ENCODE measurements around the gene CEACAM16. TPM values are rescaled to one million over a fixed set of nuclear protein-coding genes. Genes with fewer than 3 reads are reported as not detected.

Gene CEACAM16
- polyA plus RNA-seq, 1 donor from 2014 or later: not detected

DNA sequence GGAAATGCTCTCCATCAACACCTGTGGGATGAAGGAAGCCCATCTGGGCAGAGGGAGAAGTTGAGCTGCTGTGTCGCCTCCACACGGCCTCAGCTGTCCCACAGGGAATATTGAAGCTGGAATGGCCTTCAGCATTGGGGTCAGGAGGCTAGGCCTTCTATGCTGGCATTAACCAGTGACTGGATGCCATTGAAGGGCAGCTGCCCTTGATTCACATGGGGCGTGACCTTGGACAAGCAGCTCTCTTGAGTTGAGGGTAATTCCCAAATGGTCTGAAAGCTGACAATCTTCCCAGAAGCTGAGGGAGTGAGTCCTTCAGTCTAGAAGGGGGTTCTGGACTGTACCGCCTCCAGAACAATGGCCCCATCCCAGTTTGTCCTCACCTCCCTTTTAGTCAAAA lies 56.3 kb downstream of the CEACAM16 start:
- H3K27ac ChIP-seq (ENCODE audit: low read length): no peak overlapping the region
- H3K9me2 ChIP-seq (ENCODE audit: insufficient read depth, low read length): no peaks in the 10 kb centered on the region
- no peaks in the 10 kb centered on the region for H3F3A ChIP-seq (ENCODE audit: insufficient read depth, low read length, poor library complexity, severe bottlenecking)
- TF ChIP-seq, protein P1, sequence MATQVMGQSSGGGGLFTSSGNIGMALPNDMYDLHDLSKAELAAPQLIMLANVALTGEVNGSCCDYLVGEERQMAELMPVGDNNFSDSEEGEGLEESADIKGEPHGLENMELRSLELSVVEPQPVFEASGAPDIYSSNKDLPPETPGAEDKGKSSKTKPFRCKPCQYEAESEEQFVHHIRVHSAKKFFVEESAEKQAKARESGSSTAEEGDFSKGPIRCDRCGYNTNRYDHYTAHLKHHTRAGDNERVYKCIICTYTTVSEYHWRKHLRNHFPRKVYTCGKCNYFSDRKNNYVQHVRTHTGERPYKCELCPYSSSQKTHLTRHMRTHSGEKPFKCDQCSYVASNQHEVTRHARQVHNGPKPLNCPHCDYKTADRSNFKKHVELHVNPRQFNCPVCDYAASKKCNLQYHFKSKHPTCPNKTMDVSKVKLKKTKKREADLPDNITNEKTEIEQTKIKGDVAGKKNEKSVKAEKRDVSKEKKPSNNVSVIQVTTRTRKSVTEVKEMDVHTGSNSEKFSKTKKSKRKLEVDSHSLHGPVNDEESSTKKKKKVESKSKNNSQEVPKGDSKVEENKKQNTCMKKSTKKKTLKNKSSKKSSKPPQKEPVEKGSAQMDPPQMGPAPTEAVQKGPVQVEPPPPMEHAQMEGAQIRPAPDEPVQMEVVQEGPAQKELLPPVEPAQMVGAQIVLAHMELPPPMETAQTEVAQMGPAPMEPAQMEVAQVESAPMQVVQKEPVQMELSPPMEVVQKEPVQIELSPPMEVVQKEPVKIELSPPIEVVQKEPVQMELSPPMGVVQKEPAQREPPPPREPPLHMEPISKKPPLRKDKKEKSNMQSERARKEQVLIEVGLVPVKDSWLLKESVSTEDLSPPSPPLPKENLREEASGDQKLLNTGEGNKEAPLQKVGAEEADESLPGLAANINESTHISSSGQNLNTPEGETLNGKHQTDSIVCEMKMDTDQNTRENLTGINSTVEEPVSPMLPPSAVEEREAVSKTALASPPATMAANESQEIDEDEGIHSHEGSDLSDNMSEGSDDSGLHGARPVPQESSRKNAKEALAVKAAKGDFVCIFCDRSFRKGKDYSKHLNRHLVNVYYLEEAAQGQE (IDR thresholded peaks at IDR 0.05; ENCODE audit: borderline replicate concordance): no peak
- no peak for TF ChIP-seq TAF1 (IDR thresholded peaks at IDR 0.05; ENCODE audit: low read depth)
- TF ChIP-seq EP300 (conservative IDR thresholded peaks at IDR 0.05; ENCODE audit: poor library complexity, severe bottlenecking): no peak
- TF ChIP-seq SMC3 (conservative IDR thresholded peaks at IDR 0.05; ENCODE audit: poor library complexity): no peak
- TF ChIP-seq MXI1 (conservative IDR thresholded peaks at IDR 0.05; ENCODE audit: poor library complexity, severe bottlenecking): no peak
- no peak for TF ChIP-seq EZH2 (IDR thresholded peaks at IDR 0.05; ENCODE audit: borderline replicate concordance, insufficient read depth, low read length, poor library complexity, severe bottlenecking)
- TF ChIP-seq, protein P2, sequence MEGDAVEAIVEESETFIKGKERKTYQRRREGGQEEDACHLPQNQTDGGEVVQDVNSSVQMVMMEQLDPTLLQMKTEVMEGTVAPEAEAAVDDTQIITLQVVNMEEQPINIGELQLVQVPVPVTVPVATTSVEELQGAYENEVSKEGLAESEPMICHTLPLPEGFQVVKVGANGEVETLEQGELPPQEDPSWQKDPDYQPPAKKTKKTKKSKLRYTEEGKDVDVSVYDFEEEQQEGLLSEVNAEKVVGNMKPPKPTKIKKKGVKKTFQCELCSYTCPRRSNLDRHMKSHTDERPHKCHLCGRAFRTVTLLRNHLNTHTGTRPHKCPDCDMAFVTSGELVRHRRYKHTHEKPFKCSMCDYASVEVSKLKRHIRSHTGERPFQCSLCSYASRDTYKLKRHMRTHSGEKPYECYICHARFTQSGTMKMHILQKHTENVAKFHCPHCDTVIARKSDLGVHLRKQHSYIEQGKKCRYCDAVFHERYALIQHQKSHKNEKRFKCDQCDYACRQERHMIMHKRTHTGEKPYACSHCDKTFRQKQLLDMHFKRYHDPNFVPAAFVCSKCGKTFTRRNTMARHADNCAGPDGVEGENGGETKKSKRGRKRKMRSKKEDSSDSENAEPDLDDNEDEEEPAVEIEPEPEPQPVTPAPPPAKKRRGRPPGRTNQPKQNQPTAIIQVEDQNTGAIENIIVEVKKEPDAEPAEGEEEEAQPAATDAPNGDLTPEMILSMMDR (IDR thresholded peaks at IDR 0.05; ENCODE audit: poor library complexity, severe bottlenecking): no peak
- no peak for TF ChIP-seq POLR2AphosphoS5 (IDR thresholded peaks at IDR 0.05)
- TF ChIP-seq RAD21 (conservative IDR thresholded peaks at IDR 0.05): no peak
- H3K4me3 ChIP-seq (ENCODE audit: low read length): no peak overlapping the region
- no peaks in the 10 kb centered on the region for H3K36me3 ChIP-seq (ENCODE audit: insufficient read depth, low read length)
- H3K9me3 ChIP-seq (ENCODE audit: low read length): no peaks in the 10 kb centered on the region
- no peak overlapping the region for H2AFZ ChIP-seq (ENCODE audit: low read depth, low read length)
- H3K27me3 ChIP-seq (ENCODE audit: insufficient read depth, low read depth, low read length): peaks cover 77% of the 10 kb centered on the region
- no peaks in the 10 kb centered on the region for H3K79me2 ChIP-seq (replicated peaks; ENCODE audit: insufficient read depth, low read length)
- H3K4me2 ChIP-seq (ENCODE audit: low read length): no peak overlapping the region
- H4K20me1 ChIP-seq (ENCODE audit: insufficient read depth): no peaks in the 10 kb centered on the region
- no peak overlapping the region for H3K9ac ChIP-seq (ENCODE audit: low read length)

DNA sequence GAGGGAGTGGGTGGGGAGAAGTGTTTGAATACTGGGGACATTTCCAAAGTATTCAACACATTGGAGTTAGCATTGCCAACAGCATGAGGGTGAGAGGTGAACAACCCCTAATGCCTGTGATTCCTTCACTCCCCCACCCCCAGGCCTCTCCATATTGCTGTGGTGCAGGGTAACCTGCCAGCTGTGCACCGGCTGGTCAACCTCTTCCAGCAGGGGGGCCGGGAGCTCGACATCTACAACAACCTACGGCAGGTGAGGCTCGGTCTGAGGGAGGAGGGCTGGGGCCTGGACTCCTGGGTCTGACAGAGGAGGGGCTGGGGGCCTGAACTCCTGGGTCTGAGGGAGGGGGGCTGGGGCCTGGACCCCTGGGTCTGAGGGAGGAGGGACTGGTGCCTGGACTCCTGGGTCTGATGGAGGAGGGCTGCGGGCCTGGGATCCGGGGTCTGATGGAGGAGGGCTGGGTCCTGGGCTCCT lies 57.2 kb downstream of the CEACAM16 start:
- Histone ChIP-seq H3K9me3 (ENCODE audit: low read length) (no peaks in the 10 kb centered on the region), H3K4me2 (ENCODE audit: low read length) (no peak overlapping the region), H3K4me3 (ENCODE audit: low read length) (no peak overlapping the region), H3K27me3 (ENCODE audit: insufficient read depth, low read depth, low read length) (peaks cover 68% of the 10 kb centered on the region), H2AFZ (ENCODE audit: low read depth, low read length) (no peak overlapping the region), H3K9me2 (ENCODE audit: insufficient read depth, low read length) (no peaks in the 10 kb centered on the region), H4K20me1 (ENCODE audit: insufficient read depth) (no peaks in the 10 kb centered on the region), H3K9ac (ENCODE audit: low read length) (no peak overlapping the region), H3K79me2 (replicated peaks; ENCODE audit: insufficient read depth, low read length) (no peaks in the 10 kb centered on the region), H3F3A (ENCODE audit: insufficient read depth, low read length, poor library complexity, severe bottlenecking) (no peaks in the 10 kb centered on the region), H3K27ac (ENCODE audit: low read length) (no peak overlapping the region), H3K36me3 (ENCODE audit: insufficient read depth, low read length) (no peaks in the 10 kb centered on the region)
- TF ChIP-seq SMC3 (conservative IDR thresholded peaks at IDR 0.05; ENCODE audit: poor library complexity) (no peak), POLR2AphosphoS5 (IDR thresholded peaks at IDR 0.05) (no peak), RAD21 (conservative IDR thresholded peaks at IDR 0.05) (no peak), TAF1 (IDR thresholded peaks at IDR 0.05; ENCODE audit: low read depth) (no peak), MXI1 (conservative IDR thresholded peaks at IDR 0.05; ENCODE audit: poor library complexity, severe bottlenecking) (no peak), EP300 (conservative IDR thresholded peaks at IDR 0.05; ENCODE audit: poor library complexity, severe bottlenecking) (no peak), EZH2 (IDR thresholded peaks at IDR 0.05; ENCODE audit: borderline replicate concordance, insufficient read depth, low read length, poor library complexity, severe bottlenecking) (no peak)
- TF ChIP-seq, protein P2 (IDR thresholded peaks at IDR 0.05; ENCODE audit: poor library complexity, severe bottlenecking): no peak
- TF ChIP-seq, protein P1 (IDR thresholded peaks at IDR 0.05; ENCODE audit: borderline replicate concordance): no peak
